Activated T-cell treated with anti-CD3 and anti-CD28 coated beads, Interleukin-2, amount 50 U/mL, for 24 hours (primary cell): Measurements from ENCODE around the gene DTX3.
A peak's percentile ranks its signal among the peaks of the same experiment; 100 is the strongest.
"Not testable (repeated sequence)": the region's sequence is repeated elsewhere in the genome, so short reads cannot be mapped to it uniquely, and the experiment has no call there.

Experiments
- DNase-seq: peaks from one replicate; pipeline ENCODE4 v3.0.0-alpha.2; 2020
- H3K27ac Mint-ChIP-seq: 2 replicates; pipeline ENCODE4 v1.8.0; 2020; ENCODE audit warnings: mild to moderate bottlenecking, mixed read lengths
- H3K27me3 Mint-ChIP-seq: 2 replicates; pipeline ENCODE4 v1.8.0; 2020; ENCODE audit warnings: mixed read lengths
- H3K36me3 Mint-ChIP-seq: 2 replicates; pipeline ENCODE4 v1.8.0; 2020; ENCODE audit warnings: low read depth, mixed read lengths
- H3K4me1 Mint-ChIP-seq: 2 replicates; pipeline ENCODE4 v1.8.0; 2020; ENCODE audit warnings: low read depth, mixed read lengths
- H3K4me3 Mint-ChIP-seq: 2 replicates; pipeline ENCODE4 v1.8.0; 2020; ENCODE audit warnings: mild to moderate bottlenecking, moderate library complexity, mixed read lengths
- H3K9me3 Mint-ChIP-seq: 2 replicates; pipeline ENCODE4 v1.8.0; 2020; ENCODE audit warnings: mixed read lengths

The DTX3 gene, protein sequence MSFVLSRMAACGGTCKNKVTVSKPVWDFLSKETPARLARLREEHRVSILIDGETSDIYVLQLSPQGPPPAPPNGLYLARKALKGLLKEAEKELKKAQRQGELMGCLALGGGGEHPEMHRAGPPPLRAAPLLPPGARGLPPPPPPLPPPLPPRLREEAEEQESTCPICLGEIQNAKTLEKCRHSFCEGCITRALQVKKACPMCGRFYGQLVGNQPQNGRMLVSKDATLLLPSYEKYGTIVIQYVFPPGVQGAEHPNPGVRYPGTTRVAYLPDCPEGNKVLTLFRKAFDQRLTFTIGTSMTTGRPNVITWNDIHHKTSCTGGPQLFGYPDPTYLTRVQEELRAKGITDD

DNA sequence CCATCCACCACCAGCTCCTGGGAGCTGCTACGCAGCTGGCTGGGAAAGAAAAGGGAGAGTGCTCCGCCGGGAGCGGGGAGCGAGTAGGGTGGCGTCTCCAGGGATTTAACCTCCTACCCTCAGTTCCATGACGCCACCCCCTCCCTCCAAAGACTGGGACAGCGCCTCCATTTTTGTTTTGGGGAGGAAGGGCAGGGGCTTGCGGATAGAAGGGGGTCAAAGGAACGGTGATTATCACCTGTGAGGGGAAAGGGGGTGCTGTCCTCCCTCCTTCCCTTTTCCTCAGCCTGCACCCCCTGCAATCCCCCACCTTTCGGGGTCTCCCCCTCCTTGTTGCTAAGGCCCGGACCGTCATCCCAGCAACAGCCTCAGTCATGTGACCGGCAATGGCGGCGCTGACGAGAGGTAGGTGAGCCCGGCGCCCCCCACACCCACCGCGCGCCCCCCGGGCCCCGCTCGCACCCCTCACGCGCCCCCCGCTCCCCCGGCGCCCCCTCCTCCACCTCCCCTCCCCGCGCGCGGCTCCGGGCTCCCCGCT is at the start of gene DTX3:
DTX3 (plus strand) TSS at position 371 of the 538 bp plus-strand sequence. CDS start 1,694 bp downstream, outside the sequence.
- peak within 1 kb of the TSS; percentile 86 for H3K27ac Mint-ChIP-seq
- H3K27me3 Mint-ChIP-seq, result no peaks in the 10 kb centered on the region
- H3K9me3 Mint-ChIP-seq, result no peaks in the 10 kb centered on the region
- DNase-seq, result peak; percentile 73
- peaks cover 43% of the 10 kb centered on the region for H3K36me3 Mint-ChIP-seq
- peaks cover 29% of the 10 kb centered on the region for H3K4me1 Mint-ChIP-seq
- peak within 1 kb of the TSS; percentile 79 for H3K4me3 Mint-ChIP-seq

DNA sequence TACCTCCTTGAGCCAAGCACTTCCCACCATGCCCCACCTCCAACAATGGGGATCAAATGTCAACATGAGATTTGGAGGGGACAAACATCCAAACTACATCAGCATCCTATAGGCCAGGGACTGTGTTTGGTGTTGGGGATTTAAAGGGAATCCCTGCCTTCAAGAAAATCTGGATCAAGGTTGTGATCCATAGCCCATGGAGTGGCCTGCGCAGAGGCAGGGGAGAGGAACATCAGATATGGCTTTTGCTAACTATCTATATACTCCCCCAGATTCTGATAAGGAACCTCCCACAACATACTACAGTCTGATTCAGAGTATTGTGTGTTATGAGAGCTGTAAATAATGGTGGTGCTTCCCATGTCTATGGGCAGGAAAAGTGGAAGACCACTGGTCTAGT is 49.7 kb upstream of the DTX3 start:
- H3K4me1 Mint-ChIP-seq, result peaks cover 8% of the 10 kb centered on the region
- H3K4me3 Mint-ChIP-seq, result no peak overlapping the region
- no peaks in the 10 kb centered on the region for H3K9me3 Mint-ChIP-seq
- H3K36me3 Mint-ChIP-seq, result no peaks in the 10 kb centered on the region
- no peak for DNase-seq
- H3K27me3 Mint-ChIP-seq, result peaks cover 5% of the 10 kb centered on the region
- no peak overlapping the region for H3K27ac Mint-ChIP-seq

DNA sequence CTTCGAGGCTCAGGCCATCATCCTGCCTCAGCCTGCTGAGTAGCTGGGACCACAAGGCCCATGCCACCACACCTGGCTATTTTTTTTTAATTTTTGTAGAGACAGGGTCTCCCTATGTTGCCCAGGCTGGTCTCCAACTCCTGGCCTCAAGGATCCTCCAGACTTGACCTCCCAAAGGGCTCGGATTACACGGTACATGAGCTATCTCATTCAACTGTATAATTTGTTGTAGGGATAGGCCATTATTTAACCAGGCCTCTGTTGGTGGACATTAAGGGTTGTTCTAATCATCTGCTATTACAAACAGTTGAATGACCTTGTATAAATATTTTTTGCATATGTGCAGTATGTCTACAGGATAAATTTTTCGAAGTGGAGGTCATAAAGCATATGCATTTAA is 45.8 kb upstream of the DTX3 start:
- Mint-ChIP-seq H3K4me3 (no peak overlapping the region), H3K36me3 (no peaks in the 10 kb centered on the region), H3K4me1 (no peaks in the 10 kb centered on the region), H3K9me3 (no peaks in the 10 kb centered on the region), H3K27me3 (no peaks in the 10 kb centered on the region), H3K27ac (no peak overlapping the region)
- no peak for DNase-seq

DNA sequence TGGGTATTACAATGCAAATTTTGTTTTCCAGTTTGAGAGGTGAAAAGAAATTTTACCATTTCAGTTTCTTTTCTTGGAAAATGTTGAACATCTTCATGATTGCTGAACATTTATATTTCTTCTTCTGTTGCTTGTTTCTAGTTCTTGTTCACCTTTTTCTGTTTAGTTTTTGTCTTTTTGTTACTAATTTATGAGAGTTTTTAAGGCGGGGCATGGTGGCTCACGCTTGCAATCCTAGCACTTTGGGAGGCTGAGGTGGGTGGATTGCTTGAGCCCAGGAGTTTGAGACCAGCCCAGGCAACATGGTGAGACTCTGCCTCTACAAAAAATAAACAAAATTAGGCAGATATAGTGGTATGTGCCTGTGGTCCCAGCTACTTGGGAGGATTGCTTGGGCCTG is 44.1 kb upstream of the DTX3 start:
- no peaks in the 10 kb centered on the region for H3K36me3 Mint-ChIP-seq
- no peak overlapping the region for H3K4me3 Mint-ChIP-seq
- H3K27ac Mint-ChIP-seq, result no peak overlapping the region
- no peaks in the 10 kb centered on the region for H3K4me1 Mint-ChIP-seq
- DNase-seq, result no peak
- no peaks in the 10 kb centered on the region for H3K9me3 Mint-ChIP-seq
- H3K27me3 Mint-ChIP-seq, result no peaks in the 10 kb centered on the region

DNA sequence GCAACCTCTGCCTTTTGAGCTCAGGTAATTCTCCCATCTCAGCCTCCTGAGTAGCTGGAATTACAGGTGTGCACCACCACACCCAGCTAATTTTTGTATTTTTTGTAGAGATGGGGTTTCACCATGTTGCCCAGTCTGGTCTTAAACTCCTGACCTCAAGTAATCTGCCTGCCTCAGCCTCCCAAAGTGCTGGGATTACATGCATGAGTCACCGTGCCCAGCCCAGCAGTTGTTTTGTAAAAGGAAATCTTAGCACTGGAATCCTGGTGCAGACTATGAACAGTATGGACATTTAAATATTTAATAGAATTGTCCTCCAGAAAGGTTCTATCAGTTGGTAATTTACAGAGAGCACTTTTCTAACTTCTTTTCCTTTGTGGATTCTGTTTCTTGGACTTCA is 43.5 kb upstream of the DTX3 start:
- not testable (repeated sequence) for H3K4me1 Mint-ChIP-seq, H3K27ac Mint-ChIP-seq, H3K4me3 Mint-ChIP-seq, DNase-seq, H3K27me3 Mint-ChIP-seq, H3K9me3 Mint-ChIP-seq, H3K36me3 Mint-ChIP-seq

DNA sequence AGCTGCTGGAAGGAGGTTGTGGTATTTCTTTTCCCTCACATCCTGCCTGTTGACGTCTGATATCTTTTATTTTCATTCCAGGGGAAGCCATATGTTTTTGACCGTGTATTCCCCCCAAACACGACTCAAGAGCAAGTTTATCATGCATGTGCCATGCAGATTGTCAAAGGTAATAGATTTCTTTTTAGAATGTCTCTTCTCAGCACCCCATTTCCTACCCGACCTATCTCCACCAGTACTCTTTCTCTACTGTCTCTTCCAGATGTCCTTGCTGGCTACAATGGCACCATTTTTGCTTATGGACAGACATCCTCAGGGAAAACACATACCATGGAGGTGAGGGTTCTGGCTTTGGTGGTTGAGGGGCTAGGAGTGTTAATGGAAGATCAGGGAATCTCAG is 41.3 kb upstream of the DTX3 start:
- Mint-ChIP-seq H3K4me3 (no peak overlapping the region), H3K4me1 (no peaks in the 10 kb centered on the region), H3K9me3 (no peaks in the 10 kb centered on the region), H3K27me3 (no peaks in the 10 kb centered on the region), H3K36me3 (no peaks in the 10 kb centered on the region), H3K27ac (no peak overlapping the region)
- no peak for DNase-seq

DNA sequence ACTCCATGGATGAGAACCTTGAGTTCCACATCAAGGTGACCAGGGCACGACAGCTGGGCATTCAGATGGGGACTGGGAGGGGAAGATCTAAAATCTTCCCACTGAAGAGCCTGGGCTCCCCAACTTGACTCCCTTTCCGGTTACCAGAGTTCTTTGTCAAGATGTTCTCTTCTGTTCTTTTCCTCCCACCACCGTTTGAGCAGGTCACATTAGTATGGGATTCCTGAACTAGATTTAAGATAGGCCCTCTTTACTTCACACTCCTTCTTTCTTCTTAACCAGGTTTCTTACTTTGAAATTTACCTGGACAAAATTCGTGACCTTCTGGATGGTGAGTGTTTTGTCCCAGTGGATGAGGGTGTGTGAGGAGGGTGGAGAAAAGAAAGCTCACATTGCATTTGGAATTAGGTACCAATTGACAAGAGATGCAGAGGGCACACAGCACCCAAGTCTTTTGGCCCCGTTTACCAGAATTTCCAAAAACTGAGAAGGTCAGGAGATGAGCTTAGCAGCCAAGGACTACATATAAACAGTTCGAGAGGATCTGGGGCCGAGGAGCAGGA is 40.4 kb upstream of the DTX3 start:
- H3K4me3 Mint-ChIP-seq, result no peak overlapping the region
- no peak overlapping the region for H3K27ac Mint-ChIP-seq
- no peaks in the 10 kb centered on the region for H3K36me3 Mint-ChIP-seq
- DNase-seq, result no peak
- no peaks in the 10 kb centered on the region for H3K9me3 Mint-ChIP-seq
- no peaks in the 10 kb centered on the region for H3K4me1 Mint-ChIP-seq
- no peaks in the 10 kb centered on the region for H3K27me3 Mint-ChIP-seq

DNA sequence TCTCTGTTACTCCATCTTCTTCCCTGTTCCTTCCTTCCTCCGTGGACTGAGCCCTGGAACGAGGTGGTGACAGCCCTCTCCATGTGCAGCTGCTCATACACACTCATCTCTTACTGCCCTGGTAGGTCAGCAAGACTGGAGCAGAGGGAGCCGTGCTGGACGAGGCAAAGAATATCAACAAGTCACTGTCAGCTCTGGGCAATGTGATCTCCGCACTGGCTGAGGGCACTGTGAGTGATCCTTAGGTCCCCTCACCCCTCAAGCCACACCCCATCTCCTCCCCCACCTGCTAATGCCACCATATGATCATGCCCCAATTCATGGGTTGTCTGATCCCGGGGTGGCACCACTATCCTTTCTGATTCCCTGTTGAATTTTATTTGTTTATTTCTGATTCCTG is 35.8 kb upstream of the DTX3 start:
- no peak for DNase-seq
- Mint-ChIP-seq H3K4me3 (no peak overlapping the region), H3K4me1 (no peaks in the 10 kb centered on the region), H3K27ac (no peak overlapping the region), H3K27me3 (no peaks in the 10 kb centered on the region), H3K36me3 (no peaks in the 10 kb centered on the region), H3K9me3 (no peaks in the 10 kb centered on the region)

DNA sequence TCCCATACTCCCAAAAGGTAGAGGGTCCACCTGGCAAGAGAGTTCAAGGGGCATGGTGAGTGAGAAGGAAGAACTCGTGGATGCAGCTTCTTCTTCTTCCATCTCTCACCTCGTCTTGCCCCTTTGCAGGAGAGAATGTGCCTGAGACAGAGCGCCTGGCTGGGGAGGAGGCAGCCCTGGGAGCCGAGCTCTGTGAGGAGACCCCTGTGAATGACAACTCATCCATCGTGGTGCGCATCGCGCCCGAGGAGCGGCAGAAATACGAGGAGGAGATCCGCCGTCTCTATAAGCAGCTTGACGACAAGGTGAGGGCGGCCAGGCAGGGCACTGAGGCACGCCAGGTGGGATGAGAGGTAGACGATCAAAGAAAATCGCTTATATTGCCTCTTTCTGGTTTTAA is 34.8 kb upstream of the DTX3 start:
- DNase-seq, result no peak
- H3K27ac Mint-ChIP-seq, result no peak overlapping the region
- H3K4me3 Mint-ChIP-seq, result no peak overlapping the region
- H3K4me1 Mint-ChIP-seq, result no peaks in the 10 kb centered on the region
- H3K36me3 Mint-ChIP-seq, result no peaks in the 10 kb centered on the region
- H3K27me3 Mint-ChIP-seq, result no peaks in the 10 kb centered on the region
- H3K9me3 Mint-ChIP-seq, result no peaks in the 10 kb centered on the region

DNA sequence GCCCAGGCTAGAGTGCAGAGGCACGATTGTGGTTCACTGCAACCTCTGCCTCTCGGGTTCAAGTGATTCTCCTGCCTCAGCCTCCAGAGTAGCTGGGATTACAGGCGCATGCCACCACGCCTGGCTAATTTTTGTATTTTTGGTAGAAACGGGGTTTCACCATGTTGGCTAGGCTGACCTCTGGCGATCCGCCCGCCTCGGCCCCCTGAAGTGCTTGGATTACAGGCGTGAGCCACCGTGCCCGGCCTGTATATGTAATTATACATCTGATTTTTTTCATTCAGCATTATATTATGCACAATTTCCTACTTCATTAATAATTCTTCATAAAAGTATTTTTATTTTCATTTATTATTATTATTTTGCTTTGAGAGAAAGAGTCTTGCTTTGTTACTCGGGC is 34.2 kb upstream of the DTX3 start:
- not testable (repeated sequence) for H3K36me3 Mint-ChIP-seq, H3K4me3 Mint-ChIP-seq, DNase-seq, H3K27me3 Mint-ChIP-seq, H3K9me3 Mint-ChIP-seq, H3K4me1 Mint-ChIP-seq, H3K27ac Mint-ChIP-seq

DNA sequence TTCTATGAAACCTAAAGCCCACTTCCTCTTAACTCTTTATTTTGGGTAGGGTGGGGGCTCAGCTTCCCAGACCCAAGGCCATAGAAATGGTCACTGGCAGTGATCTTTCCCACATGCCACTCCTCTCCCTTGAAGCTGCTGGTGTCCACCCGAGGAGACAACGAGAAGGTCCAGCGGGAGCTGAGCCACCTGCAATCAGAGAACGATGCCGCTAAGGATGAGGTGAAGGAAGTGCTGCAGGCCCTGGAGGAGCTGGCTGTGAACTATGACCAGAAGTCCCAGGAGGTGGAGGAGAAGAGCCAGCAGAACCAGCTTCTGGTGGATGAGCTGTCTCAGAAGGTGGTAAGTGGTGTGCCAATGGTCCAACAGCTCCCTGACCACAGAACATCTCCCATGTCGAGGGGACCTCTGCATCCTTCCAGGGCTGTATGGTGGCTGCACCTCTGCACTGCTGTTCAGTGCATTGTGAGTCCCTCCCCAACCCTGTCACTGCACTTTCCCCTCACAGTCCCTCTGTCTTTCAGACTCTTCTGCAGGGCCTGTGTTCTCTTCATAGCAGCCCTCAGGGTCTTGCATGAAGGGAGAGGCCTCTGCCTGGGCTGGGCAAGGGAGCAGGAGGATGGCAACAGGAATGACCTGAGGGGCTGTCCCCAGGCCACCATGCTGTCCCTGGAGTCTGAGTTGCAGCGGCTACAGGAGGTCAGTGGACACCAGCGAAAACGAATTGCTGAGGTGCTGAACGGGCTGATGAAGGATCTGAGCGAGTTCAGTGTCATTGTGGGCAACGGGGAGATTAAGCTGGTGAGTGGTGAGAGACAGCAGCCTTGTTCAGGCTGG is 32.5 kb upstream of the DTX3 start:
- H3K27me3 Mint-ChIP-seq, result no peaks in the 10 kb centered on the region
- no peak overlapping the region for H3K4me3 Mint-ChIP-seq
- H3K9me3 Mint-ChIP-seq, result no peaks in the 10 kb centered on the region
- no peaks in the 10 kb centered on the region for H3K36me3 Mint-ChIP-seq
- DNase-seq, result no peak
- H3K27ac Mint-ChIP-seq, result no peak overlapping the region
- H3K4me1 Mint-ChIP-seq, result no peaks in the 10 kb centered on the region

DNA sequence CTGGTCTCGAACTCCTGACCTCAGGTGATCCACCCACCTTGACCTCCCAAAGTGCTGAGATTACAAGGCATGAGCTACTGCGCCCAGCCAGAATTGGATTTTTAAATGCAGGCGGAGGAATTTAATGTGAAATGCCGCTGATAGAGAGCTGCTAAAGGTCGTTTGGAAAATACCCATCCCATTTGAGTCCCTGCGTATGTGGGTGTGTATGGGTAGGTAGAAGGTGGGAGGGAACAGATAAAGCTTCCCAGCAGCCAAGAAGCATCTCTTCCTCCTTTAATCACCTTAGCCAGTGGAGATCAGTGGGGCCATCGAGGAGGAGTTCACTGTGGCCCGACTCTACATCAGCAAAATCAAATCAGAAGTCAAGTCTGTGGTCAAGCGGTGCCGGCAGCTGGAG is 29.8 kb upstream of the DTX3 start:
- no peak overlapping the region for H3K27ac Mint-ChIP-seq
- H3K9me3 Mint-ChIP-seq, result no peaks in the 10 kb centered on the region
- H3K27me3 Mint-ChIP-seq, result no peaks in the 10 kb centered on the region
- no peak for DNase-seq
- no peaks in the 10 kb centered on the region for H3K4me1 Mint-ChIP-seq
- H3K36me3 Mint-ChIP-seq, result no peaks in the 10 kb centered on the region
- no peak overlapping the region for H3K4me3 Mint-ChIP-seq

DNA sequence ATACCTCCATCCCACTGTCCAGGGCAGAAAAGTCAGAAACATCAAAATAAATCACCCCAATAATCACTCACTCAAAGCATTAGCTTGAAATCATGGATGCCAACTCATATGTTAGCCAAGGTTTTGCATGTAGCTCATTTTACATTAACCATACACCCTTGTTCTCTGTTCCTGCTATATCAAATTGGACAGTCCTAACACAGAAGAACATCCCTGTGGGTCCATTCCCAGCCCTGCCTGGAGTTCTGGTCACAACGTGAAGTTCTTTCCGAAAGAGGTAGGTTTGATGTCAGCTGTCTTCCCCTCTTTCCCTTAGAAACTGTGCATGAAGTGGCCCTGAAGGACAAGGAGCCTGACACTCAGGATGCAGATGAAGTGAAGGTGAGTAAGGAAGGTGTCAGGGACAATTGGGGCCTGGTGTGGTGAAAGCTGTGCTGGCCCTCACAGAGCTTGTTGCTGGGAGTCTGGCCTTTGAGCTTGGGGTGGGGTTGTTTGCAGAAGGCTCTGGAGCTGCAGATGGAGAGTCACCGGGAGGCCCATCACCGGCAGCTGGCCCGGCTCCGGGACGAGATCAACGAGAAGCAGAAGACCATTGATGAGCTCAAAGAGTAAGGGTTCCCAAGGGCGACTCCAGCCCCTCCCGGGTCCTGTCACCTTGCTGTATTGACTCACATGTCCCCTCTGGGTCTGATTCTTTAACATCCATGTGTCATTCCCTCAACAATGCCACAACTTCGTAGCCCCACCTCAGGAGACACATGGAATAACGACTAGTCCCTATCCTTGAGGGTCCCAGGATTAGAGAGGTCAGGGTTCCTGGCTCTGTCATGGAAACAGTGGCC is 28.6 kb upstream of the DTX3 start:
- Mint-ChIP-seq H3K4me1 (no peaks in the 10 kb centered on the region), H3K9me3 (no peaks in the 10 kb centered on the region), H3K4me3 (no peak overlapping the region), H3K27me3 (no peaks in the 10 kb centered on the region), H3K36me3 (no peaks in the 10 kb centered on the region), H3K27ac (no peak overlapping the region)
- DNase-seq, result no peak

DNA sequence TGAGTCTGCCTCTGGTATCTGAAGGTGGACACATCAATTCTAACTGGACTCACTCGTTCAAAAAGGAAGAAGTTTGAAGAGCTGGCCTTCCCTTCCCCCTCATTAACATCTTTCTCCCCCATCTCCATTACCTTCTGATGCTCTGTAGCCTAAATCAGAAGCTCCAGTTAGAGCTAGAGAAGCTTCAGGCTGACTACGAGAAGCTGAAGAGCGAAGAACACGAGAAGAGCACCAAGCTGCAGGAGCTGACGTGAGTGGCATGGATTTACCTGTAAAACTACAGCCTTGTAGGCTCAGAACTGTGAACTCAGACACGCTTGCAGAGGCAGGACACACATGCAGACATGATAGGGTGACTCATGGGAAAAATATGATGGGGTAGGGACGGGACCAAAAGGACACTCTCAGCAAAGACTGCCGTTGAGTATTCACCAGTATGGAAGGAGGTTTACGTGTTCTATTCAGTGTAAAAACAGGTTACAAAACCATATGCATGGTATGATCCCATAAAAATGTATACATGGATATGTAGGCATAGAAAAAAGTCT is 27.9 kb upstream of the DTX3 start:
- Mint-ChIP-seq H3K4me1 (no peaks in the 10 kb centered on the region), H3K27ac (no peak overlapping the region), H3K36me3 (no peaks in the 10 kb centered on the region), H3K4me3 (no peak overlapping the region), H3K9me3 (no peaks in the 10 kb centered on the region), H3K27me3 (no peaks in the 10 kb centered on the region)
- no peak for DNase-seq
